ENCODE measurements around the gene MYH11.

- TF ChIP-seq POLR2A (IDR thresholded peaks at IDR 0.05) (no peak), CTCF (IDR thresholded peaks at IDR 0.05) (no peak)
These were observed 133.0 kb downstream of the MYH11 start for GRCh38 chr16:15723808-15724207.

All from lower leg skin (tissue), 3 donors.